Activated CD4-positive, alpha-beta memory T cell treated with anti-CD3 and anti-CD28 coated beads for 36 hours (primary cell): ENCODE results near the gene FHIT. TPM values are rescaled to one million over a fixed set of nuclear protein-coding genes. Genes with fewer than 3 reads are reported as not detected.

ENCODE experiments used
- CTCF ChIA-PET: fragments of 350-600 bp; sonication (Branson Sonifier 250); formaldehyde crosslinking; loops from one replicate; lab custom pipeline; 2021; ENCODE audit warnings: antibody characterized with exemption, inconsistent platforms; lab: Charles Lee
- POLR2A ChIA-PET: fragments of 350-600 bp; sonication (Branson Sonifier 250); formaldehyde crosslinking; loops from one replicate; lab custom pipeline; 2021; ENCODE audit warnings: antibody characterized with exemption; lab: Charles Lee
- DNase-seq: peaks from one replicate; pipeline ENCODE4 v3.0.0-alpha.2; 2020
- H3K27ac Mint-ChIP-seq: one replicate; pipeline ENCODE4 v1.8.0; 2021; ENCODE audit warnings: mixed read lengths
- H3K27me3 Mint-ChIP-seq: one replicate; pipeline ENCODE4 v1.8.0; 2021; ENCODE audit warnings: mixed read lengths
- H3K36me3 Mint-ChIP-seq: one replicate; pipeline ENCODE4 v1.8.0; 2021; ENCODE audit warnings: mixed read lengths
- H3K4me1 Mint-ChIP-seq: one replicate; pipeline ENCODE4 v1.8.0; 2021; ENCODE audit warnings: low read depth, mixed read lengths
- H3K4me3 Mint-ChIP-seq: one replicate; pipeline ENCODE4 v1.8.0; 2021; ENCODE audit warnings: mild to moderate bottlenecking, mixed read lengths
- H3K9me3 Mint-ChIP-seq: one replicate; pipeline ENCODE4 v1.8.0; 2021; ENCODE audit warnings: mixed read lengths
- intact Hi-C: fragments of 100-400 bp; cut with micrococcal nuclease; formaldehyde crosslinking; loops from one replicate; pipeline ENCODE4 v1.15.1; 2023
- total RNA-seq, 2 experiments: library from RNA; stranded (reverse); gene quantifications; one replicate each; pipeline ENCODE4 v1.2.3, GENCODE V29; 2021

Gene FHIT
- total RNA-seq, 2 experiments from 2014 or later: 7.2 to 8.7 TPM

DNA sequence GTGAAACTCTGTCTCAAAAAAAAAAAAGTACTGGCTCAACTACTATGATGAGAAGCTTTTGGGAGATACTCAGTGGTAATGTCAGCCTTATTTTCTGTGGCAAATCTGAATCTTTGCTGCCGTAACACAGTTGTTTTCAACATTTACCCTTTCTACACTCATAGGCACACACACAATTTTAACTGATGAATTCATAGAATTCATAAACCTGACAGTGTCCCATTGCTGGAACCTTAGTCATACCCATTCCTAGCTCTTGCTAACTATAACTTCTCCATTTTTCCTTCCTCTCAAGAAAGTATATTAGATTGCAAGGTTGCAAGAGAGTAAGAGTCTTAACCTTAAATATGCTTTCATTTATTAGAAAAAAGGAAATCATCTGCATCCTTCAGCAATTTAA, 496.6 kb downstream of the FHIT start:
- intact Hi-C loops: no loop called here
- Mint-ChIP-seq H3K27me3 (no peaks in the 10 kb centered on the region), H3K9me3 (peaks cover 11% of the 10 kb centered on the region), H3K36me3 (no peaks in the 10 kb centered on the region), H3K4me1 (no peaks in the 10 kb centered on the region), H3K27ac (no peak overlapping the region), H3K4me3 (no peak overlapping the region)
- POLR2A ChIA-PET: no interaction called here
- CTCF ChIA-PET: interaction anchor here (0.7 to 1.0 kb wide), 2 partner anchors 12 to 50 kb away, joined by 3 to 6 read pairs; no protein-coding TSS in a partner anchor
- DNase-seq: no peak

DNA sequence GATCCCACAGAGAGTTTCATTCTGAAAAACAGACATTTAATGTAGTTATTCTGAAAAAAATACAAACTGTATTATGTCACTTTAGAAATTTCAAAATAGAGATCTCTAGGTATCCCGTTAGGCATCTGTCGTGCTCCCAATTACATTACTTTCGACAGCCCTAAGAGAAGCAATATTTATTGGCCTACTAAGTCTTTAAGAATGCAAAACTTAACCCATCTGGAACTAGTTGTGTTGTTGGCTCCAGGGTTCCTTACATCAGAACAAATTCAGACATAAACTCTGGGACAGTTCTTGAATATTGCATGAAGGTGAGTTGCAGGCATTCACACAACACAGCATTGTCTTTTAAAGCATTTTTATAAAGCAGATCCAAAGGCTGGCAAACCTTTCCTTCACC, 498.4 kb downstream of the FHIT start:
- POLR2A ChIA-PET: no interaction called here
- Mint-ChIP-seq H3K27ac (no peak overlapping the region), H3K4me1 (no peaks in the 10 kb centered on the region), H3K4me3 (no peak overlapping the region), H3K9me3 (peaks cover 15% of the 10 kb centered on the region), H3K27me3 (no peaks in the 10 kb centered on the region), H3K36me3 (no peaks in the 10 kb centered on the region)
- intact Hi-C loops: no loop called here
- DNase-seq: no peak
- CTCF ChIA-PET: no interaction called here

DNA sequence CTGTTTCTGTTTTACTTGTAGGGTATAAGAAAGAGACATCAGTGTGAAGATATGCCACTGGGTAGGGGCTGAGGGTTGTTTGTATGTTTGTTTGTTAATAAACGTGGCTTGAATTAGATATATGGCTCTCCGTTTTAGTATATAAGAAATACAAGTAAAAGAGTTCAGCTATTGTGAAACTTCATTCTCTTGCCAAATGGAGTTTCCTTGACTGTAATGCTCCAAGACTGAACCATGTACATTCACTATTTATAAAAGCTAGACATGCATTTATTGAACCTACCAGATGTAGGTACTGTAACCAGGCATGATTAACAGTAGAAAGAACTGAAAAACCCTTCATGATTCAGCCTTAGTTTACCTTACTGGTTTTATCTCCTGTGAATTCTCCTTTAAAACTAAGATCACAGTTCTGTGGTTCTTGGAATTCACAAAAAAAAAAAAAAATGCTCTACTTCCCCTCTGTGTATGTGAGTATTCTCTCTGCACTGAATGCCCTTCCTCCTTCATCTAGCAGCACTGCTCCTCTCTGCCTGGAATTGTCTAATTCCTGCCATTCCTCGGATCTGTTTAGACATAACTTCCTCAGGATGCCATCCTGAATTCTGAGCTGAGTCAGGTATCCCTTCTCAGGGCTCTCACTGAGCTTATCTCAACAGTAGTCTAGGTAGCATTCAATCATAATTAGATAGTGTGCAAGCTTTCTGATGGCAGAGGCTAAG, 504.4 kb downstream of the FHIT start:
- POLR2A ChIA-PET: no interaction called here
- peaks cover 15% of the 10 kb centered on the region for H3K9me3 Mint-ChIP-seq
- DNase-seq: no peak
- no peak overlapping the region for H3K4me3 Mint-ChIP-seq
- no peak overlapping the region for H3K27ac Mint-ChIP-seq
- CTCF ChIA-PET: no interaction called here
- no peaks in the 10 kb centered on the region for H3K36me3 Mint-ChIP-seq
- intact Hi-C loops: no loop called here
- no peaks in the 10 kb centered on the region for H3K27me3 Mint-ChIP-seq
- no peaks in the 10 kb centered on the region for H3K4me1 Mint-ChIP-seq

DNA sequence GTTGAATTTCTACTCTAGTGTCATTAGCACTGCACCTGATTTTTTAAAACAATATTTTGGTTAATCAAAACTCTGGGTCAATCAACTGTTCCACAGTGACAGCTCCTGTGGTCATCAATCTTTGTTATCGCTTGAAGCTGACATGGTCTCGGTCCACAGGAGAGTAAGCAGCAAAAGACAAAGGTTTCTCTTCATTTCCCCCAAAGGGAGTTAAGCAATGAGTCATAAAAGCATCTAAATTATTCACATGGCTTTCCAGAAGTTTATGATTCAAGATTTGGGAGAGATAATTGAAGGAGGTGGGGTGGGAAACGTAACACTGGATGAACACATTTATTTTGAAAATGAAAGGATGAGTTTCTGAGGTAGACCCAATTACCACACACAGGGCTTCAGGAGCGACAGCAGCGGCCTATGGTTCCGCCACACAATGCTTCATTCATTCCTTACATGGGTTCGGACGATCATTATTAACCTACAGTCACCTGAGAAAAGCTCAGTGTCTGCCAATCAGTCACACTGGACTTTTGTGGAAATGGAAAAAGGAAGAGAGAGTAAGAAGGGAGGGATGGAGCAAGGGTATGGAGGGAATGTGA, 505.1 kb downstream of the FHIT start:
- H3K4me3 Mint-ChIP-seq: no peak overlapping the region
- ChIA-PET POLR2A (no interaction called here), CTCF (no interaction called here)
- H3K9me3 Mint-ChIP-seq: peaks cover 15% of the 10 kb centered on the region
- no peak for DNase-seq
- no peaks in the 10 kb centered on the region for H3K4me1 Mint-ChIP-seq
- H3K27me3 Mint-ChIP-seq: no peaks in the 10 kb centered on the region
- H3K27ac Mint-ChIP-seq: no peak overlapping the region
- intact Hi-C loops: no loop called here
- H3K36me3 Mint-ChIP-seq: no peaks in the 10 kb centered on the region

DNA sequence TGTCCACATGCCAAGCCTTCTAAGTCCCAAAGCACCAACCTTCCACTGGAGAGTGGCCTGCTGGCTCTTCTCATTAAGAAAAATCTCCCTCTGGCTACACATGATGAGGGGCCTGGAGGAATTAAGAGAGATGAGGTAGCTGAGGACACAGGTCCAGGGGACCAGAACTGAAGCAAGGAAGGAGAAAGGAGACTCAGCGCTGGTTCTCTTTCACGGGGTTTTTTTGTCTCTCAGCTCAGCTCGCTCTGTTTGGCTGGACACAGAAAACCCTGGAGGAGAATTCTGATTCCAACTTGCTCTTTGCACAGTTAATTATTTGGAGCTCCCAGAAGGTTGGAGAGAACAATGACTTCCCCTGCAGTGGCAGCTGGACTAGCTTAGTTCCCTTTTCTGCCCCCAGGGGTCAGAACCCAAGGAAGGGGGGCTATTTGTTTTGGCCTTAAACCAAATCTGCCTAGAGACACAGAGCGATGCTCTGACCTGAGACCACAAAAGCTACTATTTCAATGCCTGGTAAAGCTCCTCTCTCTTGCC, 507.6 kb downstream of the FHIT start:
- POLR2A ChIA-PET: no interaction called here
- CTCF ChIA-PET: no interaction called here

DNA sequence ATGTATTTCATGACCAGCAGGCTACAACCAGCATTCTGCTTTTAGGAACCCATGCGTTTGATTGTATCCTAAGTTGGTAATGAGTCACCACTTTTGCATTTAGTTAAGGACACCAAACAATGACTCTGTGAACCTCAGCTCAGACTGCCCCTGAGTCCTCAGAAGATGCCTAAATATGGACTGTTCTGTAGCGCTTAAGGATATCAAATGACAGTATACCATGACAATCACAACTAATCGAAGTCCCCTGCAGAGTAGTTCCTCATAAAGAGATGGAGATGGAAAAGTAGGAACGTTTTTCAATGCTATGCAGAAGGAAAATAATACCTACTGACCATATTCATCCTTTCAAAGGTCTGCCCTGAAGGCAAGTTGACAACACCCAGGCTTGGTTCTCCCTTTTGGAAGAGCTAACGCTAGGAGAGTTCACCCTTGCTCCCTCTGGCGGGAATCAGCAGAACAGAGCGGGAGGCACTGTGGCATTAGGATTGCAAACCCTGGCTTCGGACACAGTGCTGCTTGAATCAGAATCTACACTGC, 508.6 kb downstream of the FHIT start:
- H3K36me3 Mint-ChIP-seq: no peaks in the 10 kb centered on the region
- ChIA-PET POLR2A (no interaction called here), CTCF (no interaction called here)
- no peaks in the 10 kb centered on the region for H3K9me3 Mint-ChIP-seq
- H3K4me1 Mint-ChIP-seq: no peaks in the 10 kb centered on the region
- DNase-seq: no peak
- intact Hi-C loops: no loop called here
- H3K27me3 Mint-ChIP-seq: no peaks in the 10 kb centered on the region
- H3K27ac Mint-ChIP-seq: no peak overlapping the region
- H3K4me3 Mint-ChIP-seq: no peak overlapping the region

More for the DNA sequence above, 507.6 kb downstream of the FHIT start:
- Mint-ChIP-seq H3K9me3 (no peaks in the 10 kb centered on the region), H3K36me3 (no peaks in the 10 kb centered on the region), H3K27me3 (no peaks in the 10 kb centered on the region), H3K4me1 (no peaks in the 10 kb centered on the region), H3K4me3 (no peak overlapping the region), H3K27ac (no peak overlapping the region)
- no peak for DNase-seq
- intact Hi-C loops: no loop called here

DNA sequence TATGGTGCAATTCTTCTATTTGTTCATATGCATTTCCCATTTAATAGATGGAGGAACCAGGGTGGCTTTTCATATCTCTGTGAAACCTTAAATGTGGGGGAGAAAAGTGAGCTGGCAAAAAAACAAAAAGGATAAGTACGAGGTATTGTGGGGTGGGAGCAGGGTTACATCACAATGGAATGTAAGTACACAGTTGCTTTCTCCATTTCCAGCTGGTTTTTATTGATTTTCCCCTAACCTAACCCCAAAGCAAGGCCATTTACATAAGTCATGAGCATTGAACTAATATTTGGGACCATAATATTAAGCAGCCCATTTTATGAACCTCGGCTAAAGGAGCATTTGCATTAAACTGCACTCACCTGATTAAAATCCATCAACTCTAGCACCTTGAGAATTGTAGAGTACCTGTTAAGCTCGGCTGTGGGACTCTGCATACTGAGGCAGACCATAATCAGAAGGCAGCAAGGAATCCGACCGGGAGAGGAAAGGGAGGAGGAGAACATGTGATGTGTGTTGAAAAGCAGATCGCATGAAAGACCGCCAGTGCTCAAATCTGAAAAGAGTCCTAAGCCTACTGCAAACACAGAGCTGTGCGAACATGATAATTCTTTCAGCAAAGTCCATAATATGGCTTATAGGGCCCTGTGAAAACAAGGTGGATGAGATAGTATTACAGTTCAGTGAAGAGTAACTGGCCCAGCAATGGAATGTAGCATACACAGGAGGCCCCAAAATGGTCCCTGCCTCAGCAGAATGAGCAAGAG, 513.4 kb downstream of the FHIT start:
- DNase-seq: no peak
- Mint-ChIP-seq H3K36me3 (no peaks in the 10 kb centered on the region), H3K4me3 (no peak overlapping the region), H3K9me3 (no peaks in the 10 kb centered on the region), H3K4me1 (no peaks in the 10 kb centered on the region), H3K27me3 (no peaks in the 10 kb centered on the region), H3K27ac (no peak overlapping the region)
- POLR2A ChIA-PET: no interaction called here
- CTCF ChIA-PET: no interaction called here
- intact Hi-C loops: no loop called here

DNA sequence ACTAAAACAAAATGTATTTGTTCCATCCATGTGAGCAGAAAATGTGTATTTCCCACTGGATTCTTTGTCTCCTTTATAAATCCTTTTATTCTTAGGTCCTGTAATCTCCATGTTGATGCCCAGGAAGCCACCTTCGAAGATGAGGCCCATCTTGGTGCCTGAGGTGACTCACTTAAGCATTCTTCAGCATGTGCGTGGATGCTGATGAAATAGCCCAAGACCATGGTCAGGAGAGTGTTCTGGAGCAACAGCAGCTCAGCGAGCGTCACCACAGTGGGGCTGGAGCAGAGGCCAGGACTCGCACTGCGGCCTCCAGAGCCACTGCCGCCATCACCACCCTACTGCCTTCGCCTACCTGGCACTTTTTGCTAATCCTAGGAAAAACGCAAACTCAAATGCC, 520.9 kb downstream of the FHIT start:
- no peaks in the 10 kb centered on the region for H3K4me1 Mint-ChIP-seq
- no peak overlapping the region for H3K4me3 Mint-ChIP-seq
- intact Hi-C loops: no loop called here
- no peaks in the 10 kb centered on the region for H3K36me3 Mint-ChIP-seq
- no peak for DNase-seq
- CTCF ChIA-PET: no interaction called here
- no peaks in the 10 kb centered on the region for H3K27me3 Mint-ChIP-seq
- H3K27ac Mint-ChIP-seq: no peak overlapping the region
- H3K9me3 Mint-ChIP-seq: peaks cover 7% of the 10 kb centered on the region
- POLR2A ChIA-PET: no interaction called here

DNA sequence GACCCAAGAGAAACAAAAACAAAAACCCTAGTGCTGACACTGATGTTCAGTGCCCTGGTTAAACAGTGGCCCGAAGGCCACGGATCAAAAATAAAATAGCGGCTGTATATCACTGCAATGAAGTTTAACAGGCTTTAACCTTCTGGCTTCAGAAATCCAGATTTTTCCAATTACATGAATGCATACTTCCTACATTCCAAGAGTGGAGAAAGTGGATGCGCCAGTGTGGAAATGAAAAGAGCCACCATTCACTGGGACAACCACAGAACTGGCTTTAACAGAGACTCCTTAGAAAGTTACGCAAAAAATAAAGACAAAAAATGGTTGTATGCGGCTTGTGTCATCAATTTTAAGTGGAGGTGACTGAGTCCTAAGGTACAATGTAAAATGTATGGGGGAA, 522.2 kb downstream of the FHIT start:
- Mint-ChIP-seq H3K27me3 (no peaks in the 10 kb centered on the region), H3K27ac (no peak overlapping the region), H3K9me3 (peaks cover 7% of the 10 kb centered on the region), H3K4me3 (no peak overlapping the region), H3K4me1 (no peaks in the 10 kb centered on the region), H3K36me3 (no peaks in the 10 kb centered on the region)
- CTCF ChIA-PET: no interaction called here
- intact Hi-C loops: no loop called here
- no peak for DNase-seq
- POLR2A ChIA-PET: no interaction called here

DNA sequence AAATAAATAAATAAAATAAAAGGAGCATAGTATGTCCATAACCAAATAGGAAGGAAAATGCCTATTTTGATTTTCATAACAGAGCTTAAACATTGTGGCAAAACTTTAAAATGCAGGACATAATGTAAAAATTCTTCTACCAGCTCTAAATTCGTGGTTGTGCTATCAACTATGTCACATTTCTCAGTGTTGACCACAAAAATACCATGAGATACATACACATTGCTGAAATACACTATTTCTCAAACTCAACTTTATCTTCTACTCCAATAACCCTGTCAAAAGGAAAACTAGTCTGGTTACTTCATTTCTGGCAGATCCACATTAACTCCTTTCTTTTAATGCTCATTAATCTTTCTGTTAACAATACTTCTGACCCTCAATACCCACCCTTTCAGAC, 523.2 kb downstream of the FHIT start:
- Mint-ChIP-seq H3K9me3 (peaks cover 7% of the 10 kb centered on the region), H3K36me3 (no peaks in the 10 kb centered on the region), H3K27me3 (no peaks in the 10 kb centered on the region), H3K4me1 (no peaks in the 10 kb centered on the region), H3K27ac (no peak overlapping the region), H3K4me3 (no peak overlapping the region)
- no peak for DNase-seq
- CTCF ChIA-PET: no interaction called here
- POLR2A ChIA-PET: no interaction called here
- intact Hi-C loops: no loop called here

DNA sequence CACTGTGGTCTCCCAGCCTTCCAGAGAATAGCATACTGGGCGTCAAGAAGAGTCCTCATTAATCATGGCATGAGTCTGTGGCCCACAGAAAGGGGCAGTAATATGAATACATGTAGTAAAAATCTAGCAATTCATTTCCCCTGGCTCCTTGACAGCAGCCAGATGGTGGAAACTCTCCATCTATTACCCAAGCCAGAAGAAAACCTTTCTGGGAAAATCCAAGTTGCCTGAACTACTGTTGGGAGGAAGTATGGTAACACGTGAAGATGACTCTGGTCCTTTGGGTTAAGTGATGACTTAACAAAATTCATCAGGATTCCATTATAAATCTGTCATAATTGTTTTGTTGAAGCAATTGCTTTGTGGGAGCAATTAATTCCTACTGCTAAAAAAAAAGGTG, 530.5 kb downstream of the FHIT start:
- Mint-ChIP-seq H3K9me3 (peaks cover under 1% of the 10 kb centered on the region), H3K4me3 (no peak overlapping the region), H3K36me3 (no peaks in the 10 kb centered on the region), H3K27ac (no peak overlapping the region), H3K27me3 (no peaks in the 10 kb centered on the region), H3K4me1 (no peaks in the 10 kb centered on the region)
- intact Hi-C loops: no loop called here
- DNase-seq: no peak
- CTCF ChIA-PET: no interaction called here
- POLR2A ChIA-PET: no interaction called here

DNA sequence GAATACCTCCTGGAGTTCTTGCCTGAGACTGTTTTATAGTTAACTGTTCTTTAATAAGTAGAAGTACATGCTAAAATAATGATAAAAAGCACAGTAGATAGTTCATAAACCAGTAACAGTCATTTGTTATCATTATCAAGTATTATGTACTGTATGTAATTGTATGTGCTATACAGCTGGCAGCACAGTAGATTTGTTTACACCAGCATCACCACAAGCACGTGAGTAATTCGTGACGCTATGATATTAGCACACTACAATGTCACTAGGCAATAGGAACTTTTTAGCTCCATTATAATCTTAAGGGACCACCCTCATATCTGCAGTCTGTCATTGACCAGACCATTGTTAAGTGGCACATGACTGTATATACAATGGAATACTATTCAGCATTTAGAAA, 534.7 kb downstream of the FHIT start:
- ChIA-PET CTCF (no interaction called here), POLR2A (no interaction called here)
- intact Hi-C loops: no loop called here
- H3K4me1 Mint-ChIP-seq: no peaks in the 10 kb centered on the region
- peaks cover 5% of the 10 kb centered on the region for H3K9me3 Mint-ChIP-seq
- H3K27me3 Mint-ChIP-seq: no peaks in the 10 kb centered on the region
- no peak overlapping the region for H3K4me3 Mint-ChIP-seq
- no peaks in the 10 kb centered on the region for H3K36me3 Mint-ChIP-seq
- no peak for DNase-seq
- H3K27ac Mint-ChIP-seq: no peak overlapping the region
